Activated naive CD4-positive, alpha-beta T cell treated with anti-CD3 and anti-CD28 coated beads, Interleukin-2, amount 50 U/mL, for 24 hours (primary cell): Measurements from ENCODE around the gene ITFG1.
"Not testable (repeated sequence)": the region's sequence is repeated elsewhere in the genome, so short reads cannot be mapped to it uniquely, and the experiment has no call there.

Source experiments
- H3K27ac Mint-ChIP-seq: one replicate; pipeline ENCODE4 v1.8.0; 2021; ENCODE audit warnings: mild to moderate bottlenecking, mixed read lengths
- H3K27me3 Mint-ChIP-seq: one replicate; pipeline ENCODE4 v1.8.0; 2021; ENCODE audit warnings: mixed read lengths
- H3K36me3 Mint-ChIP-seq: one replicate; pipeline ENCODE4 v1.8.0; 2021; ENCODE audit warnings: mixed read lengths
- H3K4me1 Mint-ChIP-seq: one replicate; pipeline ENCODE4 v1.8.0; 2021; ENCODE audit warnings: mixed read lengths
- H3K4me3 Mint-ChIP-seq: one replicate; pipeline ENCODE4 v1.8.0; 2021; ENCODE audit warnings: mild to moderate bottlenecking, mixed read lengths
- H3K9me3 Mint-ChIP-seq: one replicate; pipeline ENCODE4 v1.8.0; 2021; ENCODE audit warnings: mixed read lengths

Gene ITFG1

GRCh38 chr16:47213761-47214440 is 247.0 kb downstream of the ITFG1 start:
- Mint-ChIP-seq H3K4me1 (no peaks in the 10 kb centered on the region), H3K4me3 (no peak overlapping the region), H3K9me3 (no peaks in the 10 kb centered on the region), H3K36me3 (peaks cover 33% of the 10 kb centered on the region), H3K27me3 (no peaks in the 10 kb centered on the region), H3K27ac (no peak overlapping the region)

- Mint-ChIP-seq H3K4me1 (no peaks in the 10 kb centered on the region), H3K4me3 (no peak overlapping the region), H3K27ac (no peak overlapping the region), H3K27me3 (no peaks in the 10 kb centered on the region), H3K36me3 (peaks cover 31% of the 10 kb centered on the region), H3K9me3 (no peaks in the 10 kb centered on the region)
Measured at GRCh38 chr16:47211218-47211617, 249.6 kb downstream of the ITFG1 start.

GRCh38 chr16:47204736-47205504 is 255.9 kb downstream of the ITFG1 start:
- Mint-ChIP-seq H3K4me1 (no peaks in the 10 kb centered on the region), H3K27me3 (no peaks in the 10 kb centered on the region), H3K4me3 (no peak overlapping the region), H3K27ac (no peak overlapping the region), H3K9me3 (no peaks in the 10 kb centered on the region), H3K36me3 (peaks cover 15% of the 10 kb centered on the region)

GRCh38 chr16:47203433-47203832 is 257.4 kb downstream of the ITFG1 start:
- H3K27ac Mint-ChIP-seq, result not testable (repeated sequence)
- H3K36me3 Mint-ChIP-seq, result peaks cover 15% of the 10 kb centered on the region

GRCh38 chr16:47198180-47198575 is 262.7 kb downstream of the ITFG1 start:
- Mint-ChIP-seq H3K36me3 (peaks cover 18% of the 10 kb centered on the region), H3K27ac (no peak overlapping the region), H3K9me3 (no peaks in the 10 kb centered on the region), H3K4me1 (no peaks in the 10 kb centered on the region), H3K27me3 (no peaks in the 10 kb centered on the region), H3K4me3 (no peak overlapping the region)

More at GRCh38 chr16:47203433-47203832, 257.4 kb downstream of the ITFG1 start:
- H3K4me3 Mint-ChIP-seq, H3K27me3 Mint-ChIP-seq, H3K9me3 Mint-ChIP-seq, H3K4me1 Mint-ChIP-seq: not testable (repeated sequence)

GRCh38 chr16:47197536-47198179 is 263.2 kb downstream of the ITFG1 start:
- Mint-ChIP-seq H3K4me3 (no peak overlapping the region), H3K9me3 (no peaks in the 10 kb centered on the region), H3K36me3 (peaks cover 21% of the 10 kb centered on the region), H3K27ac (no peak overlapping the region), H3K4me1 (no peaks in the 10 kb centered on the region), H3K27me3 (no peaks in the 10 kb centered on the region)

GRCh38 chr16:47196457-47196856 is 264.4 kb downstream of the ITFG1 start:
- Mint-ChIP-seq H3K4me1 (no peaks in the 10 kb centered on the region), H3K4me3 (no peak overlapping the region), H3K9me3 (no peaks in the 10 kb centered on the region), H3K36me3 (peaks cover 22% of the 10 kb centered on the region), H3K27ac (no peak overlapping the region), H3K27me3 (no peaks in the 10 kb centered on the region)

- Mint-ChIP-seq H3K9me3 (no peaks in the 10 kb centered on the region), H3K27ac (no peak overlapping the region), H3K27me3 (no peaks in the 10 kb centered on the region), H3K4me1 (no peaks in the 10 kb centered on the region), H3K36me3 (peaks cover 16% of the 10 kb centered on the region), H3K4me3 (no peak overlapping the region)
Measured at GRCh38 chr16:47182318-47182717, 278.5 kb downstream of the ITFG1 start.

GRCh38 chr16:47181066-47181465 is 279.8 kb downstream of the ITFG1 start:
- not testable (repeated sequence) for H3K4me1 Mint-ChIP-seq, H3K9me3 Mint-ChIP-seq, H3K27ac Mint-ChIP-seq, H3K27me3 Mint-ChIP-seq, H3K4me3 Mint-ChIP-seq
- peaks cover 16% of the 10 kb centered on the region for H3K36me3 Mint-ChIP-seq

- H3K9me3 Mint-ChIP-seq, result no peaks in the 10 kb centered on the region
Measured at GRCh38 chr16:47180073-47180472, 280.8 kb downstream of the ITFG1 start.

GRCh38 chr16:47175152-47175551 is 285.7 kb downstream of the ITFG1 start:
- no peaks in the 10 kb centered on the region for H3K27me3 Mint-ChIP-seq
- no peak overlapping the region for H3K27ac Mint-ChIP-seq
- H3K4me3 Mint-ChIP-seq, result no peak overlapping the region
- H3K9me3 Mint-ChIP-seq, result no peaks in the 10 kb centered on the region
- H3K4me1 Mint-ChIP-seq, result no peaks in the 10 kb centered on the region
- peaks cover 11% of the 10 kb centered on the region for H3K36me3 Mint-ChIP-seq

More at GRCh38 chr16:47180073-47180472, 280.8 kb downstream of the ITFG1 start:
- Mint-ChIP-seq H3K27ac (no peak overlapping the region), H3K4me3 (no peak overlapping the region), H3K27me3 (no peaks in the 10 kb centered on the region), H3K4me1 (no peaks in the 10 kb centered on the region), H3K36me3 (peaks cover 14% of the 10 kb centered on the region)

GRCh38 chr16:47162670-47163420 is 298.0 kb downstream of the ITFG1 start:
- no peaks in the 10 kb centered on the region for H3K9me3 Mint-ChIP-seq
- no peaks in the 10 kb centered on the region for H3K27me3 Mint-ChIP-seq
- H3K4me3 Mint-ChIP-seq, result no peak overlapping the region
- H3K36me3 Mint-ChIP-seq, result peaks cover 15% of the 10 kb centered on the region
- H3K27ac Mint-ChIP-seq, result no peak overlapping the region
- H3K4me1 Mint-ChIP-seq, result no peaks in the 10 kb centered on the region

- no peak overlapping the region for H3K27ac Mint-ChIP-seq
- H3K4me1 Mint-ChIP-seq, result no peaks in the 10 kb centered on the region
- H3K9me3 Mint-ChIP-seq, result peaks cover 7% of the 10 kb centered on the region
- peaks cover 22% of the 10 kb centered on the region for H3K36me3 Mint-ChIP-seq
- H3K27me3 Mint-ChIP-seq, result no peaks in the 10 kb centered on the region
- no peak overlapping the region for H3K4me3 Mint-ChIP-seq
Measured at GRCh38 chr16:47161464-47161863, 299.4 kb downstream of the ITFG1 start.

- Mint-ChIP-seq H3K4me1 (no peaks in the 10 kb centered on the region), H3K27ac (no peak overlapping the region), H3K9me3 (peaks cover 7% of the 10 kb centered on the region), H3K27me3 (no peaks in the 10 kb centered on the region), H3K4me3 (no peak overlapping the region), H3K36me3 (peaks cover 29% of the 10 kb centered on the region)
Measured at GRCh38 chr16:47160422-47160821, 300.4 kb downstream of the ITFG1 start.

- peaks cover 28% of the 10 kb centered on the region for H3K36me3 Mint-ChIP-seq
- no peak overlapping the region for H3K27ac Mint-ChIP-seq
- H3K27me3 Mint-ChIP-seq, result no peaks in the 10 kb centered on the region
- H3K4me1 Mint-ChIP-seq, result no peaks in the 10 kb centered on the region
- peaks cover 7% of the 10 kb centered on the region for H3K9me3 Mint-ChIP-seq
- H3K4me3 Mint-ChIP-seq, result no peak overlapping the region
Measured at GRCh38 chr16:47158992-47159391, 301.9 kb downstream of the ITFG1 start.
